ENCODE results near the gene PCK2.

- TF ChIP-seq EP300 (IDR thresholded peaks at IDR 0.05; ENCODE audit: borderline replicate concordance) (no peak), RAD21 (IDR thresholded peaks at IDR 0.05; ENCODE audit: low read depth) (no peak), EGR1 (IDR thresholded peaks at IDR 0.05) (no peak), CREB1 (IDR thresholded peaks at IDR 0.05; ENCODE audit: low read depth) (no peak), CEBPB (IDR thresholded peaks at IDR 0.05) (no peak)
These were observed 6.0 kb upstream of the PCK2 start for GRCh38 chr14:24088095-24088494.
